ENCODE data around the gene ABCG1.
A peak's percentile ranks its signal among the peaks of the same experiment; 100 is the strongest.

The ABCG1 gene

DNA sequence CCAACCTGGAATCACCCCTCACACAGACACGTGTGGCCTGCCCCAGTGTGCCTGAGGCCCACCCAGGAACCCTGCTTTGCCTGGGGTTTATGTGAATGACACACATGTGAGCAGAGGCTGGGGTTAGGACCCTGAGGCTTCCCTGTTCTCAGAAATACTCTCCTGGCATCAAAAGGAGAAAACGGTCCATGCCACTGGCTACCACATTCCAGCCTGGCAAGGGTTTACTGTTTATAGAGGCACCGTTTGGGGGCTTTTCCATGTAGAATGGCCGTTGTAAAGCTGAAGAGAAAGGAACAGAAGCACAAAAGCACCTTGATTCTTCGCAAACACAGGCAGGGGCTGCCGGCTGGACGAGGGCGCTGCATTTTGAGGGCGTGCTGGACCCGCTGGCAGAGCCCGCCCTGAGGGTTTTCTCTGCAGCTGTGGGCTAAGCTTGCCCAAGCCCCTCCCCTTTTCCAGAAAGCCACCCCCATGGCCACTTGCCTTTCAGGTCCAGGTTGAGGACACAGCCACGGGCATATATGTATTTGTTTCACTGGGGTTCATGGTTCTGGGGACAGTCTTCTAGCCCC lies 83.2 kb downstream of the ABCG1 start:
- no peak for DNase-seq (ENCODE audit: extremely low read depth in 1 of 2, low read depth in 1 of 2)

- no peak for DNase-seq (ENCODE audit: extremely low read depth in 1 of 2, low read depth in 1 of 2)
Observed at GRCh38 chr21:42302794-42303193, 83.9 kb downstream of the ABCG1 start.

DNA sequence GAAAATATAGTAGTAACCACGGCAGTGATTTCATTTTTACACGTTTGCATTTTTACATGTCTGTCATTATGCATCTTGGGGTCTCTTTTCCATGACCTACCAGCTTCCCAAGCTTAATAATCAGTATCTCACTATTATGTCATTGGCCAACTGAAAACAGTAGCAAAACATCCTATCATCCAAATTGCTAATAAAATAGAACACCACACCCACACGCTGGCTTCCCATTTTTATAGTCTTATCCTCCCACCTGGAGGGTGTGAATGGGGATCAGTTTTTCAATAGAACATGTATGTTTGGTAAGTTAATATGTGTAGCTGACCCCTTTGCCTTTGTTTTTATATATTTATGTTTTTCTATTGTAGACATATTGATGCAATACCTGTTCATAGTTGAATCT lies 84.5 kb downstream of the ABCG1 start:
- no peak for DNase-seq (ENCODE audit: extremely low read depth in 1 of 2, low read depth in 1 of 2)

DNA sequence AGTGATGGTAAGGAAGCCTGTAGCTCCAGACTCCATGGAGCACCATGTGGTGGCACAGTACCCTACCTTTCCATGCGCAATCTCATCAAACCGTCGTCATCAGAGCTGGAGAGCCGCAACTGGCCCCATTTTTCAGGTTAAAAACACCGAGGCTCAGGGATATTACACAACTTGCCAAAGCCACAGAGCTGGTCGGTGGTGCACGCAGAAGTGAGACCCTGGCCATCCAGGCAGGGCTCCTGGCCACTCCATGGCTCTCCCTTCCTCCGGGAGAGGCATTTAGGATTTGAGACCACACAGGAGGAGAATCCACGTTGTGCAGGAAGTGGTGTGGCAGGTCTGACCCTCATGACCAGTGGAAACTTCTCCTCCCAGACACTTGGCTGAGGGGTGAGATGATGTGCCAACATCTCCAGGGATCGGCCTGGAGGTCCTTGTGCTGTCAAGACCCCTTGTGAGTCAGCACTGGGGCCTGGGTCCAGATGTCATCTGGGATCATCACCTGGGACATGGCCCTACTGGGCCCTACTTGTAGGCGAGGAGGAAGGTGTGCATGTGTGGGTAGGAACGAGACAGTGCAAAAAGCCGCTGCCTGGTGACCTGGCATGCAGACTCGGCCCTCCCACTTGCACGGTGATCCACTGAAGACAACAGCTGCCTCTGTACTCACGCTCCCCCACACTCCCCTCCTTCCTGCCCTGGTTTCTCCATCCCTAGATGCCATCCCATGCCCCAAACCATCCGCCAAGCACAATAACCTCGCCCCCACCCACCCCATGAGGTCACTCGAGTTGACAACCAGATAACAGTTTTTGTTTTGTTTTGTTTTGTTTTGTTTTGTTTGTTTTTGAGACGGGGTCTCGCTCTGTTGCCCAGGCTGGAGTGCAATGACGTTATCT lies 85.9 kb downstream of the ABCG1 start:
- no peak for DNase-seq (ENCODE audit: extremely low read depth in 1 of 2, low read depth in 1 of 2)

DNA sequence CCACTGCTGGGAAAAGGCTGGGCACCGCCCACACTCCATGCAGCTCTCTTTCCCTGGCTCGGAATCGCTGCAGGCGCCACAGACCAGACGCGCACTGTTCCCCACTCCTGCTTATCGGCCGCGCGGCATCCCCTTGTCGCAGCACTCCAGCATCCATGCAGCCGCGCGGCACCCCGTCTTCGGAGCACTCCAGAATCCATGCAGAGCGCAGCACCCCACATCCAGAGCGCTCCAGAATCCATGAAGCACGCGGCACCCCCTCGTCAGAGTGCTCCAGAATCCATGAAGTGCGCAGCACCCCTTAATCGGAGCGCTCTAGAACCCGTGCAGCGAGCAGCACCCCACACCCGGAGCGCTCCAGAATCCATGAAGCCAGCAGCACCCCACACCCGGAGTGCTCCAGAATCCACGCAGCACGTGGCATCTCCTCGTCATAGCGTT lies 86.8 kb downstream of the ABCG1 start:
- no peak for DNase-seq (ENCODE audit: extremely low read depth in 1 of 2, low read depth in 1 of 2)

DNA sequence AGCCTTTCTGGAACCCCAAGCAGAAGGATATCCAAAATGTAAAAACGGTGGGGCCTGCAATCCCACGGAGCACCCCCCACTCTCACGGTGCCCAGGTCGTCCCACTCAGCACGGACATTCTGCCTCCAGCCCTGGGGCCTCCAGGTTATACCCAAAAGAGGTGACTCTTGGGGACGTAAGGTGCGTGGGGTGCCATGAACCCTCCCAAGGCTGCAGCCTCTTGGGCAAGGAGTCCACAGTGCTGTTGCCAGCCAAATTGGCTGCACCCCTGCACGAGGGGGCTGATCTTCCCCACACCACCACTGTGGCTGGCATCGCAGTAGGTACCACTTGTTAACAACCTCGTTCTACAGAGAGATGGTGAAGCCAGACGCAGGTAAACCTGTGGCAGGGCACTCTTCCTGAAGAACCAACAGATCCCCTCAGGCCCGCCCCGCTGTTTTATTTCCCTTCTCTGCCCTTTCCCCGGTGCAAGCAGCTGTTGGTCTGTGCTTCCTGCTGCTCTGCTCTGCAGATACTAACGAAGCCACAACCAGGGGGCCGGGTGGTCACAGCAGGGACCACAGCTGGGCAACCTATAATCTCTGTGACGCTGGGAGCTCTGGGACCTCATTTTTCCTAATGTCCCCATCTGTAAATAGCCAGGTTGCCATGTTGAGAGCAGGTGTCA lies 87.6 kb downstream of the ABCG1 start:
- no peak for DNase-seq (ENCODE audit: extremely low read depth in 1 of 2, low read depth in 1 of 2)

DNA sequence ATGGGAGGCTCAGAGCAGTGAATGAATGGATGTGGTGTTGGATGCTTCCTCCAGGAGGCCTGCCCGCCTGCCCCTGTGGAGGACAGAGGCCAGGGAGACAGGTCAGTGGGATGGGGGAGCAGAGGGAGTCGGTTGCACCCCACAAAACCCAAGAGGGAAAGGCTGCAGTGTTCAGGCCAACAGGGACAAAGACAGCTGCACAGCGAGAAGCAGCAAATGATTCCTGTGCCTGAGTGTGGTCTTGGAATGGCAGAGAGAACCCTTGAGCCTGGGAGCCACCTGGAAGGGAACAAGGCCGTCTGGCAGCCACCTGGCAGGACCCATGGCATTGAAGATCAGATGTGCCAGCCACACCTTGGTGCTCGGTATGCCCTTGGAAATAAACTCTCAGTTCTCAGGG lies 88.2 kb downstream of the ABCG1 start:
- DNase-seq (ENCODE audit: extremely low read depth in 1 of 2, low read depth in 1 of 2) = no peak

DNA sequence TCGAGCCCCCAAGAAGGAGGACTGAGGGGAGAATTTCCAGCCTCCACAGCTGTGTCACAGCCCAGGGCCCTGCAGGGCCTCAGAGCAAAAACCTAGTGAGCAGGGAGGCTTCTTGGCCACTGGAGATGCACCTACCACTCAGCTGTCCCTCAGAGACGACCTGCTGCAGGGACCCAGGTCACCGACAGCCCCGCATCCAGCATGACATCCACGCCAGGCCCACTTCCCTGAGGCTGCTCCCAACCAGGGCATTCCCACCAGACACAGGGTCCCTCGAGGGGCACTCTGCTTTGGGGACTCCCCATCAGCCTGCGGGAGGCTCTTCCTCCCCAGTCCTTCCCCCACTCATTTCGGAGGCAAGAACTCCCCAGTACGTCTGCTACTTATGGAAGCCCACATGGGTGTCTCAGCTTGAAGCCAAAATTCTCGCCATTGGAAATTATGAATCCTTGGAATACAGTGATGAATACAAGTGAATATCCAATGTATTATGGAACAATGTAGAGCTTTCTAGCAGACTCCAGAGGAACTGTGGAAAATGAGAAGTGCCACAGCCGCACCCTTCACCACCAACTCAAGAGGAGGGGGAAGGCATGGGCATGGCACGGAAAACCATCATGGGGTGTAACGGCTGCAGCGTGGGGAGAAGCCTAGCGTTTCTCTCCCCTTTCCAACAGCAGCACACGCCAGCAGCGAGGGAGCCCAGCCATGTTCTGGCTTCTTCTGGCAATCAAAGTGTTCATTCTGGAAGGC lies 89.4 kb downstream of the ABCG1 start:
- DNase-seq (ENCODE audit: extremely low read depth in 1 of 2, low read depth in 1 of 2) = no peak

DNA sequence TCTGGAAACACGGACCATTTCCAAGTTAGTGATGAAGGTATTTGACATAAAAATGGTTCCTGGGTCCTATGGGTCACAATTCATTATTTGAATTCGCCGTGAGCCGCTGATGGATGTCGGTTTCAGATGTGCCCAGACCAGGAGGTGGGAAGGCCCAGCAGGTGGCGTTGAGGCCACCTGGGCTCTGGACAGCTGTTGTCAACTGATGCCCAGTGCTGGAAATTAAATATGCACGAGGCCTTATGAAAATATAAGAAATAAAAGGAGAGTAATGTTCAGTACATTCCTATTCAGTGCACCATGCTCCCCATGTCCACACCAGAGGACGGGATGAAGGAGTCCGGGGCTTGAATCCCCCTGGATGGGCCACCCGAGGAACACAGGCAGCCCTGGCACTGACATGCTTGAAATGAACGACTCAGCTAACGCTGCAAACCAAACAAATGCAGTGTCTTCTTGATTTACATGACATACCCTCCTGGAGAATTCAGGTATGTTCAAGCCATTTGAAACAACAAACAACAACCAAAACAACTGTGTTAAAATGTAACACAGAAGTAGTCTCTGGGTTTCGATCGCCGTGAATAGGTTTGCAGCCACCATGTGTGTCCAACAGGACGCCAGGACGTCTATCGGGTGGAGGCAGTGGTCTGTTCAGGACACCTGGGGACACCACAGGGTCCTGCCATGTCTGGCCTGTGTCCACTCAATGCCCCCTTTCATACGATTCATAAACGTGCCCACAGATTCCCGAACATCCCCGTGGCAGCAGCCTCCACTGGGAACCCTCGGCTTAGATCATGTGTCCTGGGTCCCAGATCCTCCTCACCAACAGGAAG lies 90.2 kb downstream of the ABCG1 start:
- DNase-seq (ENCODE audit: extremely low read depth in 1 of 2, low read depth in 1 of 2) = no peak

- peak; percentile 34 to 54 for DNase-seq (ENCODE audit: extremely low read depth in 1 of 2, low read depth in 1 of 2)
Observed at GRCh38 chr21:42309753-42310213, 90.8 kb downstream of the ABCG1 start.

DNA sequence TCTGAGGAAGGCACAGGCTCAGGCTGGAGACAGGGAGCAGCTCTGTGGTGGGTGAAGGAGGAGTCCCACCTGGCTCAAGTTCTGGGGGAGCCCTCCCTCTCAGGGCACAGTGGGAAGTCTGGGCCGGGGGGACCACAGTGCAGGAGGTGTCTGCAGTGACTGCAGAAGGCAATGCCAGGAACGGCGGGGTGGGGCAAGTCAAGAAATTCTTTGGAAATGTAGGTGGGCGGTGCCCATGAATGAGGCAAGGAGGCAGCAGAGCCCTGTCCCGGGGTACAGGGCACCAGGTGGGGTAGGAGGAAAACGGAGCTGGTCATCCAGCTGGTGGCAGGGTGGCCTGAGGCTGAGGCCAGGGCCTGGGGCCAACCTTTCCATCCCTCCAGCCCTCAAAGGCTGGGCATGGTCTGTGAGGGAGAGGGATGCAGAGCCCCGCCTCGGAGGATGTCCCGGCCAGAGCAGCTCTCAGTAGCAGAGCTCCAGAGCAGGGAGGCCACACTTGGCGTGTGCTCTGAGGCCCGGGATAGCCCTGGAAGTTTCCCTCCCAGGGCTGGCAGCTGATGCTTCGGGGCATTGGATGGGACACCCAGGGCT lies 91.6 kb downstream of the ABCG1 start:
- no peak for DNase-seq (ENCODE audit: extremely low read depth in 1 of 2, low read depth in 1 of 2)

DNA sequence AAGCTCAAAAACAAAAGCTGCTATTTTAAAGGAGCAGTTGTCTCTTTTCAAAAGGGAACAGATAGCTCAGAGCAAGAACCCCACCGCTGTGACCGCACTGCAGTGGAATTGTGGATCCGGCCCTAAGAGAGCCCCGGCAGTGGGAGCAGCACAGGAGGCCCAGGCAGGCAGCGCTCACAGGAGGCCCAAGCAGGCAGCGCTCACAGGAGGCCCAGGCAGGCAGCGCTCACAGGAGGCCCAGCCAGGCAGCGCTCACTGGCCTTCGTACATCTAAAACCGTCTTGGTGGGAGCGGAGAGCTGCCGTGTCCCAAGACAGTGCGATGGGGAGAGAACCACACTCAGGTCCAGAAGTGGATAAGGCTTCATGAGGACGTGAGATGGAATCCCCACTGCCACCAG lies 92.2 kb downstream of the ABCG1 start:
- DNase-seq (ENCODE audit: extremely low read depth in 1 of 2, low read depth in 1 of 2) = no peak

DNA sequence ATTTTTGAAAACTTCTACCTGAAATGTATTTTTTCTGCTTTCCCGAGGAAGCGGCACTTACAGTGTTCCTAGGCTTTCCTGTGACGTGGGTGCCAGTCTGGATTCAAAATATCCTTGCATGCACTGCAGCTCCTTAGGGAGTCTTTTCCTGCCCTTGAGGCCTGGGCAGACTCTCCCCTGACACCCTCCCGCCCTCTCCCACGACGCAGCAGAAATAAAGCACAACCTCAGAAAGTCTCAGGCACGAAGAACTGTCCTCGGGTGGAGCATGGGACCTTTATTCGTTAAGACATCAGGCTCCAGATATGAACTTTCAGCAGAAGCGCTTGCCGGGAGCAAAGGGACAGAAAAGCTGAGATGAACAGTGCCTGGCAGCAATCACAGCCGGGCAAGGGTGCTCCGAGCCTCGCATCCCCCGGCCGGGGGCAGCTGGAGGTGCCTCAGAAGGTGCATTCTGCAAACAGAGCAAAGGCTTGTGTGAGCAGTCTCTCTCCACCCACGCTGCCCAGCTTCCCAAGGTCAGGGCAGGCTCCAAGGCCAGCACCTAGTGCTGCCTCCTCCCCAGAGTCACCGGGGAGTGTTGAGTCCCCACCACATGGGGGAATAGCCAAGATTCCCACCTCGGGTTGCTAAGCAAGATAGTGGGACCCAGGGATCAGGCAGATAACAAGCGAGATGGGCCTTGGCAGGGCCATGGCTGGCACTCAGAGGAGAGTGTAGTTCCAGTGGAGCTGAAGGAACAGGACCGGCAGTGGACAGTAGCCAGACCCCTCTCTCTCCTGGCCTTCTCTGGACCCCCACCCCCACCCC lies 93.1 kb downstream of the ABCG1 start:
- no peak for DNase-seq (ENCODE audit: extremely low read depth in 1 of 2, low read depth in 1 of 2)

DNA sequence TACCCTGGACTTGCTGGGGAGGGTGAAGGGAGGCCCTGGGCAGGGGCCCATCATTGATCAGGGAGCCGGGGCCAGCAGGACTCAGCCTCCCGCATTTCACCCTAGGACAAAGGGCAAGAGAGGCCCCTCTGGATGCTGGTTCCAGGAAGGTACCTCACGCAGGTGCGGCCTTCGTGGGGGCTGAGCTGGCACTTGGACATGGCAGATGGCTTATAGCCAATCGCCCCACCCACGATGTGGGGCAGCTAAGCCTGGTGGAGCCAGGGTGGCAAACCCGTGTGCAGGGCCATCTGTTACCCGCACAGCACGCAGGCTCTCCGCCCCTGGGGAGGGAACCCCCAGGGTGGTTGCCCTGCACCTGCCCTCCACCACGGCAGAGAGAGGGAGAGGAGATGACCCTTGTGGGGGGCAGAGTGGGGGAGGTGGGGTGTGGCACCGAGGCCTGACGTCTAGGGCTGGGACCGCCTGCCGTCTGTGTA lies 93.7 kb downstream of the ABCG1 start:
- DNase-seq (ENCODE audit: extremely low read depth in 1 of 2, low read depth in 1 of 2) = no peak

GRCh38 chr21:42313501-42313969 lies 94.6 kb downstream of the ABCG1 start:
- DNase-seq (ENCODE audit: extremely low read depth in 1 of 2, low read depth in 1 of 2) = no peak

DNA sequence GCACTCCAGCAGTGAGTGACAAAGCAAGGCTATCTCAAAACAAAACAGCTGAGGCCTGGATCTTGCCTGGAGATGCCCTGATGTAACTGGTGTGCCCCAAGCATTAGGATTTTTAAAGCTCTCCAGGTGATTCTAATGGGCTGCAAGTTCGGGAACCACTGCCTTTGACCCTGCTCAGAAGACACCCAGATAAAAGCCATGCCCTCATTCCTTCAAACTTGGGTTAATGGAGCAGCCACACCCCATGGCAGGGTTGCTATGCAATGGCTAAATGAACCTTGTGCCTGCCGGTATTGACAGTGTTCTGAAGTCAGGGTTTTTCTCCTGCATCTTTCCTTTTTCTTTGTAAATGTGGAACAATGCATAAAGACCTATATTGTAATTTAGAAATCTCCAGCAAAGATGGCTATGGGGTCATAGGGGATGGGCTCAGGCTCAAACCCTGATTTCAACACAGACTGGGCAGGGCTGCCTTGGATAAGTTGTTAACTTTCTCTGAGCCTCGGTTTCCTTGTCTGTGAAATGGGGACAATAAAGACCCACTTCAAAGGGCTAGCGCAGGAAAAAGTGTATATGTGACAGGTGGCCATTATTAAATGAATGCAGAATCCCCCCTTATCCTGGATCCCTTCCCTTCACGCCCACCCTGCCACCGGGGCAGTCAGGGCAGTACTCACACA lies 95.8 kb downstream of the ABCG1 start:
- no peak for DNase-seq (ENCODE audit: extremely low read depth in 1 of 2, low read depth in 1 of 2)

DNA sequence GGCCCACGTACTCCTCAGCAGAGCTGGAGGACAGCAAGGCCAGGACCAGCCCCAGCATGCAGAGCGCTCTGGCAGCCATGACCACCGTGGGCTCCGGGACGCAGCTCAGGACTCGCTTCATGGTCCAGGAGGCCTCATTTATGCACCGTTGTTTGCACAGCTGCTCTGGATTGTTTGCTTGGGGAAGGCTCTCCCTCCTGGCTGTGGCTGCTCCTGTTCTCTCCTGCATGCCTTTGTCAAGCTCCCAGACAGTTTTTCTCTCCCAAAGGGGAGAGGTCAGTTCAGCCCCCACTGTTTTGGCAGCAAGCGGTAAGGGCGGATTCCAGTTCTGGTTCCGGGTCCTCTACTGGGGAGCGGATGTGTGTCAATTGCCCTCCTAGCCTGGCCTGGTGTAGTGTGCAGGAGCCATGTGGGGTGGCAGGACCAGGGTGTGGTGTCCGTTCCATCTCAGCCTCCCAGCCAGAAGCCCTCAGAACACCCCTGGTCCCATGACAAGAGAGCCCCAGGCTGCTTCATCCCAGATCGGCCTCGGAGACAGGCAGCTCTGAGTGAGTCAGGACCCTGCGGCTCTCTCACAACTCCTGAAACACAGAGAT lies 96.5 kb downstream of the ABCG1 start, which contains the start of gene TFF3:
Gene TFF3 (minus strand): TSS at position 114 of the 596 bp plus-strand sequence. CDS start 35 bp downstream, at position 79.
- DNase-seq (ENCODE audit: extremely low read depth in 1 of 2, low read depth in 1 of 2) = no peak

- DNase-seq (ENCODE audit: extremely low read depth in 1 of 2, low read depth in 1 of 2) = no peak
Observed at GRCh38 chr21:42316891-42317290, 98.0 kb downstream of the ABCG1 start.

All from activated CD8-positive, alpha-beta memory T cell treated with anti-CD3 and anti-CD28 coated beads for 1 hour (primary cell).